Tibial artery (tissue), 4 donors: ENCODE data around the gene SLC38A10.

Experiments used
- DNase-seq, 2 donors: peaks; one replicate each; pipeline ENCODE4 v3.0.0-alpha.2; 2019
- H3K27ac ChIP-seq, 2 donors: fragments of 200-600 bp; sonication (generic) in 1 of 2; 1 replicate in 1 of 2; 2 replicates in 1 of 2; pipeline ENCODE4 v1.5.1; 2018 to 2019; ENCODE audit warnings: mild to moderate bottlenecking in 1 of 2
- H3K27me3 ChIP-seq, 2 donors: fragments of 200-600 bp; sonication (generic) in 1 of 2; one replicate each; pipeline versions ENCODE4 v1.5.1 to v1.6.0; 2016 to 2019
- H3K36me3 ChIP-seq, 3 donors: fragments of 200-600 bp; sonication (generic) in 2 of 3; one replicate each; pipeline ENCODE4 v1.5.1; 2016 to 2019; ENCODE audit warnings: mild to moderate bottlenecking in 2 of 3
- H3K4me1 ChIP-seq, 4 donors: fragments of 200-600 bp; sonication (generic) in 2 of 4; 1 replicate in 3 of 4; 2 replicates in 1 of 4; pipeline ENCODE4 v1.5.1; 2016 to 2019
- H3K4me3 ChIP-seq, 2 donors: fragments of 200-600 bp; sonication (generic) in 1 of 2; 1 replicate in 1 of 2; 2 replicates in 1 of 2; pipeline ENCODE4 v1.5.1; 2018 to 2019; ENCODE audit warnings: mild to moderate bottlenecking in 2 of 2
- H3K9me3 ChIP-seq, 3 donors: fragments of 200-600 bp; sonication (generic) in 1 of 3; one replicate each; pipeline ENCODE4 v1.5.1; 2016 to 2019
- intact Hi-C: fragments of 100-400 bp; cut with DNase I; formaldehyde crosslinking; loops from one replicate; pipeline ENCODE4 v1.15.0; 2023; ENCODE audit warnings: low total_unique reads
- TF ChIP-seq, protein P1 (sequence below), 2 experiments: fragments of 200-600 bp in 1 of 2; fragments of 450-650 bp in 1 of 2; IDR thresholded peaks; one replicate each; pipeline ENCODE4 v1.5.1; 2017 to 2019; ENCODE audit warnings: antibody characterized with exemption in 2 of 2, mild to moderate bottlenecking in 1 of 2, moderate library complexity in 1 of 2

SLC38A10 gene

DNA sequence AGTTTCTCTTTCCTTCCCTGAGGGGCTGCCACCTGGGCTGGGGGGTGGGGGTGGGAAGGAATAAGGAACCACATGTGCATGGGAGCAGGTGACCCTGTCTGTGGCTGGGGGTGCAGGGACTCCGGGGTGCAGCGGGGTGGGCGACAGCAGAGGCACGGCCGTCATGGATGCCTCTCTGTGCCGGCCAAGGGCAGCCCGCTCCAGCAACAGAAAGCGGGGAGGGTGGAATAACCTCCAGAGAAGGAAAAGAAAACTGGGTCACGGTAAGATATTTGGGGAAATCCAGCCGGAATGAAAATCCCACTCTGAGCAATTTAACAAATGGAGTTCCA is 51.8 kb downstream of the SLC38A10 start:
- DNase-seq: no peak
- H3K27ac ChIP-seq: no peak overlapping the region
- H3K4me3 ChIP-seq: no peak overlapping the region
- no peaks in the 10 kb centered on the region for H3K27me3 ChIP-seq
- peaks cover 0 to 32% (median 10%) of the 10 kb centered on the region in 4 donors for H3K4me1 ChIP-seq
- no peaks in the 10 kb centered on the region for H3K9me3 ChIP-seq
- H3K36me3 ChIP-seq: peaks cover 0 to 31% (median 7%) of the 10 kb centered on the region in 3 donors
- TF ChIP-seq, protein P1, sequence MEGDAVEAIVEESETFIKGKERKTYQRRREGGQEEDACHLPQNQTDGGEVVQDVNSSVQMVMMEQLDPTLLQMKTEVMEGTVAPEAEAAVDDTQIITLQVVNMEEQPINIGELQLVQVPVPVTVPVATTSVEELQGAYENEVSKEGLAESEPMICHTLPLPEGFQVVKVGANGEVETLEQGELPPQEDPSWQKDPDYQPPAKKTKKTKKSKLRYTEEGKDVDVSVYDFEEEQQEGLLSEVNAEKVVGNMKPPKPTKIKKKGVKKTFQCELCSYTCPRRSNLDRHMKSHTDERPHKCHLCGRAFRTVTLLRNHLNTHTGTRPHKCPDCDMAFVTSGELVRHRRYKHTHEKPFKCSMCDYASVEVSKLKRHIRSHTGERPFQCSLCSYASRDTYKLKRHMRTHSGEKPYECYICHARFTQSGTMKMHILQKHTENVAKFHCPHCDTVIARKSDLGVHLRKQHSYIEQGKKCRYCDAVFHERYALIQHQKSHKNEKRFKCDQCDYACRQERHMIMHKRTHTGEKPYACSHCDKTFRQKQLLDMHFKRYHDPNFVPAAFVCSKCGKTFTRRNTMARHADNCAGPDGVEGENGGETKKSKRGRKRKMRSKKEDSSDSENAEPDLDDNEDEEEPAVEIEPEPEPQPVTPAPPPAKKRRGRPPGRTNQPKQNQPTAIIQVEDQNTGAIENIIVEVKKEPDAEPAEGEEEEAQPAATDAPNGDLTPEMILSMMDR (IDR thresholded peaks at IDR 0.05): no peak
- intact Hi-C loops: no loop called here

DNA sequence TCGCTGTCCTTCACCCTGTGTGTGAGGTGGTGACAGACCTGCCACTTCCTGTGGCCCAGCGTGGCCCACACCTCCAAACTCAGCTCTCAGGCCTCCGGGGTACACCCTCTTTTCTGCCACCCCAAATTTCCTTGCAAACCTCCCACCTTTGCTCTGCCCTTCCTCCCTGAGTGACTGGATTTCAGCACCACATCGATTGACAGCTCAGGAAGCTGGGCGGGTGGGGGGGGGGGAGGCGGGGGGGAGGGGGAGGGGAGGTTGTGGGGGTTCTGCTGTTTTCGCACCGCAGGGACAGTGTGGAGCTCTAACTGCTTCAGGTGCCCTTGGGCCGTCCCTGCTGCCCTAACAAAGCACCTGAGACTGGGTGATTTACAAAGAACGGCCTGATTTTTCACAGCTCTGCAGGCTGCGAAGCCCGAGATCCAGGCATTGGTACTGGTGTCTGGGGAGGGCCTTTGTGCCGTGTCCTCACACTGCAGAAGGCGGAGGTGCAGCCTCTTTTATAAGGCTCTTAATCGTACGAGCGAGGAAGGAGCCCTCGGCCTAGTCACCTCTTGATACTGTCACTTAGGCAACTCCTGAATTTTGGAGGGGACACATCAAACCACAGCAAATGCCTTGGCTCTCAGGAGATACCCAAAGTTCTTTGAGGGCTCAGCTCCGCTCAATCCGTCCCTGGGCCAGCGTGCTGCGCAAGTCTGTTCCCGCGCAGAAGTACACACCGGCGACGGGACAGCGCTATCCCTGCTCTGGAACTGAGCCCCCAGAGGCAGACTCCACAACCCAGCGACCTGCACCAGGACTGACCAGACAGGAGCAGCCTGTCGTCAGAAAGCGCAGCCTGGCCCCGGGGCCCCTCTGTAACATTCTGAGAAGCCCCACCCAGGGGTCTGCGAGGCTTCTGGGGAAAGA is 52.4 kb downstream of the SLC38A10 start:
- no peak overlapping the region for H3K27ac ChIP-seq
- no peak overlapping the region for H3K4me3 ChIP-seq
- no peaks in the 10 kb centered on the region for H3K27me3 ChIP-seq
- H3K9me3 ChIP-seq: no peaks in the 10 kb centered on the region
- no peak for DNase-seq
- TF ChIP-seq, protein P1 (IDR thresholded peaks at IDR 0.05): no peak
- H3K36me3 ChIP-seq: peaks cover 0 to 28% (median 7%) of the 10 kb centered on the region in 3 donors
- peaks cover 0 to 38% (median 16%) of the 10 kb centered on the region in 4 donors for H3K4me1 ChIP-seq
- intact Hi-C loops: no loop called here

DNA sequence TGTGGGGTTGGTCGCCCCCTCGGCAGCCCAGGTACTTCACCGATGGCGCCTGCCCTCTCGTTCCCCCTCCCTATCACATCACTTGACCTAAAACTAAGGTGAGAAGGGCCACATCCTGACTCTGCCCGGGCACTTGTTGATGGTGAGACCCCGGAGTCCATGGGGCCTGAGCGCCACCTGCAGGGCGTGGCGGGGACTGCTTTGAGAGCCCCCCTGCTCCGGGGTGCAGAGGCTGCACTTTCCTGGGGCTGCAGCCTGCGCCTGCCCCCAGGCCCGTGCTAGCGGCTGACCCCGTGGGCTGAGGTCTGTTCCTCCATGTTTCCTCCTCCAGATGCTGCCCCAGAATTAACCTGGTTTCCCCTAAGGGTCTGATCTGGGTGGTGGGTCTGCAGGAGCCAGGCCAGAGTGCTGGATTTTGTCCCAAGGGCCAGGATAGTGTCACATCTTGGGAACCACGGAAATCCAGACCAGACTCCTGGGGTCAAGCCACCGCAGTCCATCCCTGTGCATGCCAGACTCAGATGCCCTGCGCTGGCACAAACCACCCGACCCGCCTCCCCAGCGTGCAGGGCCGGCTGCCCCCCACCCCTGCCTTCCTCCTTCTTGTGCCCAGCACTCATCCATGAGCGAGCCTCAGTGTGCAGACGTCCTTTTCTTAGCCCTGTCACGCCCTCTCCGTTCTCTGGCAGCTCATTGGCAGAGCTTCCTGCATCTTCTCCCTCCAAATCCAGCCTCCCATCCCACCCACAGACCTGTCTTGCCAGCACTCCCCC is 53.3 kb downstream of the SLC38A10 start:
- H3K27ac ChIP-seq: no peak overlapping the region
- no peaks in the 10 kb centered on the region for H3K27me3 ChIP-seq
- TF ChIP-seq, protein P1 (IDR thresholded peaks at IDR 0.05): peak; percentile 87 to 88
- peaks cover 0 to 46% (median 25%) of the 10 kb centered on the region in 4 donors for H3K4me1 ChIP-seq
- H3K36me3 ChIP-seq: peaks cover 0 to 29% (median 1%) of the 10 kb centered on the region in 3 donors
- H3K9me3 ChIP-seq: no peaks in the 10 kb centered on the region
- DNase-seq: peak in 1 of 2 donors; percentile 52
- intact Hi-C loops: loop anchor here (2.0 kb wide), 1 partner anchor 99 kb away; no protein-coding TSS in a partner anchor
- no peak overlapping the region for H3K4me3 ChIP-seq

DNA sequence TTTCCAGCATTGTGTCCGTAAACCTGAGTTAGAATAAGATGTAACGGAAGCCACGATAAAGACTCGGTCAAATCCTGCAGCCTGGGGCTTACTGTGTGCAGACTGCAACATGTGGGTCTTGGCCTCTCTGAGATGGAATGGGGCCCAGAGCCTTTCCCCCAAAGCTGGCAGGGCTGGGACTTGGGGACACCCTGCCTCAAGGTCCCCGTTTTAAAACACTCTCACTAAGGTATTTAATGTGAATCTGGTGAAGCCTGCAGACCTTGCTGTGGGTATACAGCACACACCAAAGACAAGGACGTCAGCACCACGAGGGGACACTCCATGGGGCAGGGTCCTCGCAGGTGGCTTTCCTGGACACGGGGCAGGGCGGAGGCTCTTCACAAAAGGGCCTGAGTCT is 53.9 kb downstream of the SLC38A10 start:
- Histone ChIP-seq H3K27ac (no peak overlapping the region), H3K4me1 (peaks cover 0 to 53% (median 31%) of the 10 kb centered on the region in 4 donors), H3K27me3 (no peaks in the 10 kb centered on the region), H3K9me3 (no peaks in the 10 kb centered on the region), H3K4me3 (no peak overlapping the region), H3K36me3 (peaks cover 0 to 33% (median 0%) of the 10 kb centered on the region in 3 donors)
- intact Hi-C loops: loop anchor here (2.0 kb wide), 1 partner anchor 98 kb away; no protein-coding TSS in a partner anchor
- TF ChIP-seq, protein P1 (IDR thresholded peaks at IDR 0.05): no peak
- DNase-seq: no peak

DNA sequence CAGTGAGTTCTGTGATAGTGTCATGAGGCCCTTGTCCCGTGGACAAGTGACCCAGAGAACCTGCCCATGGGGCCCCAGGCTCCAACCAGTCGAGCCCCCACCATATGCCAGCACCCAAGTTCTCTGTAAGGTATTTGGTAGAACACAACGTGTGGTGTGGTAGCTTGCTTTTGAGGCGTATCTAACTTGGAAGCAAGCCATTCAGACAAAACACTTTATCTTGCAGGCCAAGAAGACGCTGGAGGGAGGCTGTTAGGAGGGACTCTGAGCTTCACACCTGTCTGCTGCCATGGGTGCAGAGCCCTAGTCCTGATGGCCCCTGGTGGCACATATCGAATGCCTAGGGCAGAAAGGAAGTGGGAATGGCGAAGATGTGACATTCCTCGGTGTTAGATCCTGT is 54.3 kb downstream of the SLC38A10 start:
- no peak for DNase-seq
- Histone ChIP-seq H3K4me3 (no peak overlapping the region), H3K9me3 (no peaks in the 10 kb centered on the region), H3K36me3 (peaks cover 0 to 30% (median 0%) of the 10 kb centered on the region in 3 donors), H3K27me3 (no peaks in the 10 kb centered on the region), H3K4me1 (peaks cover 0 to 53% (median 33%) of the 10 kb centered on the region in 4 donors), H3K27ac (no peak overlapping the region)
- TF ChIP-seq, protein P1 (IDR thresholded peaks at IDR 0.05): no peak
- intact Hi-C loops: loop anchor here (2.0 kb wide), 1 partner anchor 98 kb away; no protein-coding TSS in a partner anchor
